ENCODE measurements around the gene EXD3.

The EXD3 gene

GRCh38 chr9:137293482-137294090 is 129.4 kb downstream of the EXD3 start:
- DNase-seq, result no peak

DNA sequence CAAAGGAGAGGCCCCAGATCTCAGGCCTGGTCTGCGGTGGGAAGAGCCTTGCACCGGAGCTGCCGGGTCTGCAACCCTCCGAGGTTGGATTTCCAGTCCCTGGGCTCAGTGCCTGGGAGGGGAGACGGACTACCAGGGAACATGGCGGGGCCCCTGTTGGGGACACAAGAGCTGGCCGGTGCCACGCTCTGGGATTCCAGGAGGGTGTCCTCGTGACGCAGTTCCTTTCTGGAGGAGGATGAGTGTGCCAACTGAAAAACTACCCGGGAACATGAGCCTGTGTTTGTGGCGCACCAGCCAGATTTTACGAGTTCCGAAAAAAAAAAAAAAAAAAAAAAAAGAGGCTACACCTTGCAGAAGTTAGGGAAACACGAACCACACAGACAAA is 129.9 kb downstream of the EXD3 start:
- DNase-seq, result no peak

GRCh38 chr9:137286975-137287383 is 136.0 kb downstream of the EXD3 start:
- DNase-seq, result peak; percentile 43 to 57

DNA sequence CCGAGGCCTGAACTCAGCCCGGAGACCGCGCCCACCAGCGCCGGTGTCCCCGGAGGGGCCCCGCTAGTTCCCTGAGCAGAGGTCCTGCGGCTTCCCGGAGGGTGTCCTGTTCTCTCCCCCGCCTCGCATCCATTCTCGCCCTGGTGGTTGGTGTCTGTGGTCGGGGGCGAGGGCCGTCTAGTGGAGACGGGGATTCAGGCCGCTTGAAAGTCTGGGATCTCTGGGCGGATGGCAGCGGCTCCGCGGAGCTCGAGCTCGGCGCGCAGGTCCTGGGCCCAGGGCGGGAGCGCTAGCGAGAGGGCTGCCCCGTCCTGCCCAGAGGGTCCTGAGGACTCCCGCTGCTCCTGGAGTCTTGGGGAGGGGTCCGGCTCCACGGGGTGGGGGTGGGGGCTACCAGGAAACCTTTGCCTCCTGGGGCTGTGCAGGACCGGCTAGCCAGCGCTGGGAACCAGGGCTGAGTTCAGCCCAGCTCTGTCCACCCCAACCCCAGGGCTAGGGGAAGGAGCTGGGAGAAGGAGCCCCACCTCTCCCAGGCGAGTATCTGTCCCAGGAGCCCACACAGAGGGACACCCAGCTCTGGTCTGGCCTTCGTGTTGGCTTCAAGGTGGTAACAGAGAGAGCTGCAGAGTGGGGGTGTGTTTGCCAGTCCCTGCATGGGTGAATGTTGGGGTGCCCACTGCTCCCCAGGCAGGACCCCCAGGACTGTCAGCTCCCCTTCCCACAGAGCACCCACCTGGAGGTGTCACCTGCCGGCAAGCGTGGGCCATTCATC is 141.4 kb downstream of the EXD3 start:
- DNase-seq, result no peak

DNA sequence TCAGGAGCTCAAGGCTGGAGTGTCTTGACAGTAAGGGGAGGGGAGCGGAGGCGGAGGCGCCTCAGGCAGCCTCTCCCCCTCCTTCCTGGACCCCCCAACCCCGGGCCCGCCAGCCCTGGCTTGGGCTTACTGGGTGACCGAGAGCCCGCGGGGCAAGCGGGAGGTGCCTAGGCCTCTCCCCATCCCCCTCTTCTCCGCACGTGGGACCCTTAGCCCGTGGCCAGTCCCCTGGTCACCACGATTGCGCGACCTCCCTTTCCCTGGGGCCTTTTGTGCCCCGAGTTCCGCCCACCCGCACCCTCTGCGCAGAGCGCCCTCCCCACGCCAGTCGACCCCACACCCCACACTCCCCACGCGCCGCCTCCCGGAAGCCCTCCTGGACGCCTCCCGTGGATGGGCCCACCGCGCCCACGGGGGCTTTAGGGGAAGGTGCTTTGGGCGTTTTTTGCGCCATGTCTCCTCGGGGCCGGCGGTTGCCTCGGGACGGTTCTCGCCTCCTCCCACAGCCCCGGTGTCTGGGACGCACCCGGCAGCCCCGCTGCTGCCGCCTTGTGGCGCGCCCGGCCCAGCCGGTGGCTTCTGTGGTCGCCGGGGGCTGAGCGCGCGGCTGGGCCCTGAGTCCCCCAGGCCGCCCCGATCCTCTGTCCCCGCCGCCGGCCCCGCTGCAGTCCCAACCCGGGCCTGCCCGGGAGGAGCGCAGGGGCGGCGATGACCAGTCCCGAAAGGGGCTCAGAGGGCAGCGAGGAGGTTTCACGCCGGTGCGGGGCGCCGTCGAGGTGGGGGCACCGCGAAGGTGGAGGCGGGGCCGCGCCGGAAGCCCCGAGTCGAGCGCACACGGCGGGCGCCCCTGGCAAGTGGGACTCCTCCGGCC is 142.3 kb downstream of the EXD3 start:
- DNase-seq, result no peak

GRCh38 chr9:137279741-137280473 is 143.1 kb downstream of the EXD3 start:
- no peak for DNase-seq

GRCh38 chr9:137278721-137279711 is 143.9 kb downstream of the EXD3 start:
- DNase-seq, result no peak

DNA sequence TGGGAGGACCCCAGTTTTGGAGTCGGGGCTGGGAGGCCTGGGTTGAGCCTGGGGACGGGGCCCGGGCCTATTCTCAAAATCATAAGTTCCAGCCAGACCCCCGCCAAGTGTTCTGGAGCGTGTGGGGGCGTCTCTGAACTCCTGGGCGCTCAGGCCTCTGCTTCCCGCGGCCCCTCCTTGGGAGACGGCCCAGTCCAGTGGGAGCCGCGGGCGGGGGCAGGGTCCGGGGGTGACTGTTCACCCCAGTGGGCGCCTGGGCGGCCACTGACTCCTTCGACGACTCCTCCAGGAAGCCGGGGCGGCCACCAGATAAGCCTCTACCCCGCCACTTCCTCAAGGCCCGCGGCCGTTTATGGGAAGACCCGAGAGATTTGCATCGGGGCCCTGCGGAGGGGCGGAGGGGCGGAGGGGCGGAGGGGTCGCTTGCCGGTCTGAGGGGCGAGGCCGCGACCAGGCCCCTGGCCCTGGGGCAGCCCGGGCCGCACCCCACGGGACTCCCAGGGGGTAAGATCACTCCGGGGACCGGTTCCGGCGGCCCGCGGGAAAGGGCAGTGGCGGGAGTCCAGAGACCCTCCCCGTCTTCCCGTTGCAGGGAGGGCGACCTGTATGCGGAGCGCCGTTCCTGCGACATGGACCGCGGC is 144.8 kb downstream of the EXD3 start:
- DNase-seq, result peak; percentile 30 to 52

GRCh38 chr9:137277329-137278041 is 145.5 kb downstream of the EXD3 start, which contains the start of gene TOR4A:
TOR4A (plus strand) TSS chr9:137277726; CDS start chr9:137278690, 964 bp downstream.
- peak; percentile 83 to 86 for DNase-seq

DNA sequence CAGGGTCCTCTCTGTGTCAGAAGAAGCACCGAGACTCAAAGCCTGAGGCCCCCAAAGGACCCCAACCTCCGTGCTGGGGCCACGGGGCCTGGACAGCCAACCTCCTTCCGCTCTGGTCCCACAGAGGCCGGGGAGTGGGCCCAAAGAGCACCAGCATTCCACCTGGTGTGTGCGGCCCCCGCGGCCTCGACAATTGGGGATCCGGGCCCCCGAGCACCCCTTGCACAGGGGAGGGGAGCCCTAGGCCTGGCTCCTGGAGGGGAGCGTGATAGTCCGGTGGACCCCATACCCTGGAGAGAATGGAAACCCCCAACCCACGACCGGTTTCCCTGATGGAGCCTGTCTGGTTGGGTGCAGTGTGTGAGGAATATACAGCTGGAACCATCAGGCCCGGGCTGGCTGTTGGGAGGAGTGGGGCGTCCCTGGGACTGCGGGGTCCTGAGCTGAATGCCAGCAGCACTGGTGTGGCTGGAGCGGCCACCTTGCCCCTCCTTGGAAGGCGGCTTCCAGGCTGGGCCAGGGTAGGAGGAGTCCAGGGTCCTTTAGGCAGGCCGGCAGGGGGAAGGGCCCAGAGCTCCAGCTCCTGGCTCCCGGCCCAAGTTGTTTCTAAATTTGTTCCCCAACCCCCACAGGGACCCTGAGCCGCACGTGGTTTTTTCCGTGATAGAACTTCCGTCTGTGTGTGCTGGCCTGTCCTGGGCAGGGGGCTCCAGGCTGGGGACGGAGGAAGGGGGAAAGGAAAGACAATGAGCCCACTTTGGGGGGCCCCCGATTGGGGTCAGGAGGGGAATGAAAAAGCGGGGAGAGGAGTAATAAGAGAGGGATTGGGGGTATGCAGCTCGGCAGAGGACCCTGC is 146.3 kb downstream of the EXD3 start:
- peak; percentile 50 to 59 for DNase-seq

DNA sequence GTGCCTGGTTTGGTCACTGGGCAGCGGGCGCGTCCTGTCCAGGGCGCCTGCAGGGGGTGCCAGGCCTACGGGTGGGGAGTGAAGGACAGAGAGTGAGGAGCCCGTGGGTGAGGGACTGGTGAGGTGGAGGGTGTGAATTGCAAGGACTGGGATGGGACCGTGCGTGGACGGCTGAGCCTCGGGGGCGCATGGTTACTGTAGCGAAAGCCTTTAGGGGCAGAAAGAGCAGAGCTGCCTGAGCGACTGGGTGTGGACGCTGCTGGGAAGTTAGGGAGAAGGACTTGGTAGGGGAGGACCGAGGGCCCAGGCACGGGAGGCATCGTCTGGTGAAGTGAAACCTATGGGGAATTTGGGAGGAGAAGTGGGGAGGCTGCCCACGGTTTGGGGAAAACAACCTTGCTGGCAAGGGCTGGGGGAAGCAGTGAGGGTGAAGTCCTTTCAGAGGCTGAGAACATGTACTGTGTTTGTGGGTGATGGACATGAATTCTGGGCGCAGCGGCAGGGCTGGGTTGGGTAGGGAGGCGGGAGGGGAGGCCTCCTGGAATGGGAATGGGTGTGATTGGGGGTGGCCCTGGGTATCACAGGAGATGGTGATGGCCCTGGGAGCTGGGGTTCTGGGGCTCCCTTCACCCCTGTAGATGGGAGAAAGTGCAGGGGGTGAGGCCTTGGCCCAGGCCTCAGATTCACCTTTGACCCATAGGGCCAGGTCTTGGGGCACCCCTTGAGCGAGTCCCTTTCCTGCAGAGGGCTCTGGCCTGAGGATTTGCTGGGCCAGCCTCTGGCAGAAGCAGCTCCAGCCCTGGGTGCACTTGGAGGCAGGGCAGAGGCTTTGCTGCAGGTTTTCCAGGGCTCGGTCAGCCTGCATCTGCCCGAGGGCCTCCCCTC is 147.1 kb downstream of the EXD3 start:
- DNase-seq, result peak in 1 of 2 donors; percentile 20

GRCh38 chr9:137275203-137275587 is 147.8 kb downstream of the EXD3 start:
- DNase-seq, result no peak

GRCh38 chr9:137273611-137274320 is 149.2 kb downstream of the EXD3 start:
- DNase-seq, result no peak

GRCh38 chr9:137273095-137273490 is 149.9 kb downstream of the EXD3 start:
- no peak for DNase-seq

DNA sequence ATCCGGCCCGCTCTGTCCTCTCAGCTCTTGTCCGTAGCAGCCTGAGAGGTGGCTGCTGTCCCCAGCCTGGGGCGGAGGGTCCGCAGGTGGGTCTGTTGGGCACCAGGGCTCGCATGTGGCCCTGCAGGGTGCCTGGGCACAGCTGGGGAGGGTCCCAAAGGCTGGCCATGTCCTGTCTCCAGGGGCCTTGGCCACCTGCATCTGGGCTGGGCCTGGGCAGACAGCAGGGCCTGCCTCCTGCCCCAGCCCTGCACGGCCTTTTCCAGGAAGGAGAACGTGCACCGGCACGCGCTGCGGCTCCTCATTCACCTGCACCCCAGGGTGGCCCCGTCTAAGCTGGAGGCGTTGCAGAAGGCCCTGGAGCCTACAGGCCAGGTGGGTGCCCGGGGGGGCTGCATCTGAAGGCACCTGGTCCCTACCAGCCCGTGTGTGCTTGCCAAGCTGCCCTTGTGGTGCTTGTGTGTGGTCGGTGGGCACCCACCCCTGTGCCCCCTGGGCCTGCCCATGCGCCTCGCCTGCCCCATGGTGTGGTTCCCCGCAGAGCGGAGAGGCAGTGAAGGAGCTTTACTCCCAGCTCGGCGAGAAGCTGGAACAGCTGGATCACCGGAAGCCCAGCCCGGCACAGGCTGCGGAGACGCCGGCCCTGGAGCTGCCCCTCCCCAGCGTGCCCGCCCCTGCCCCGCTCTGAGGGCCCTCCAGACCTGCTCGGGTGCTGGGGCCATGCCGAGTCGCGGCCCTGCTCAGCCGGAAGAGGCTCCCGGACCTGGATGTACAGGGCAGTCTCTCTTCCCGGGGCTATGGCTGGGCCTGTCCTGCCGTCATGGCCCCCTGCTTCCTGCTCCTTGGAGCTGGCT is 150.5 kb downstream of the EXD3 start:
- no peak for DNase-seq

- no peak for DNase-seq
Measured at GRCh38 chr9:137271696-137272076, 151.3 kb downstream of the EXD3 start.
